ENCODE results near the gene CNTFR.

- TF ChIP-seq POLR2A (IDR thresholded peaks at IDR 0.05; ENCODE audit: control extremely low read depth in 1 of 2, low read depth in 2 of 2, low read length in 2 of 2), result no peak
- TF ChIP-seq CHD2 (IDR thresholded peaks at IDR 0.05; ENCODE audit: low read length), result no peak
- TF ChIP-seq SP1 (IDR thresholded peaks at IDR 0.05; ENCODE audit: low read depth, low read length), result no peak
- TF ChIP-seq E2F6 (IDR thresholded peaks at IDR 0.05), result no peak
- TF ChIP-seq CTCF (IDR thresholded peaks at IDR 0.05; ENCODE audit: control extremely low read depth in 1 of 3, insufficient read depth in 1 of 3, low read depth in 1 of 3, low read length in 3 of 3), result no peak
- TF ChIP-seq CBX8 (IDR thresholded peaks at IDR 0.05; ENCODE audit: borderline replicate concordance, low read depth, low read length), result no peak
- TF ChIP-seq ATF2 (IDR thresholded peaks at IDR 0.05; ENCODE audit: low read length), result no peak
- TF ChIP-seq GTF2F1 (IDR thresholded peaks at IDR 0.05; ENCODE audit: borderline replicate concordance, low read depth, low read length), result no peak
- no peak for TF ChIP-seq RAD21 (IDR thresholded peaks at IDR 0.05 in 1 of 2, conservative IDR thresholded peaks at IDR 0.05 in 1 of 2; ENCODE audit: low read depth in 2 of 2, low read length in 2 of 2)
- TF ChIP-seq FOSL1 (IDR thresholded peaks at IDR 0.05; ENCODE audit: insufficient read depth, low read depth, low read length), result no peak
- TF ChIP-seq USF2 (IDR thresholded peaks at IDR 0.05; ENCODE audit: low read length), result no peak
- TF ChIP-seq KDM1A (IDR thresholded peaks at IDR 0.05; ENCODE audit: borderline replicate concordance, low read length), result no peak
Measured at GRCh38 chr9:34503406-34503805, 86.1 kb downstream of the CNTFR start.

Measured in H1 (cell line).